Trophoblast cell (in vitro differentiated cells and primary cell): ENCODE results near the gene HADHA.

Experiments
- DNase-seq, 2 donors: peaks; one replicate each; pipeline ENCODE4 v3.0.0-alpha.2; 2016
- H2AFZ ChIP-seq: 2 replicates; pipeline ENCODE4 v1.6.1; 2013; ENCODE audit warnings: low read length, moderate library complexity, mild to moderate bottlenecking; ENCODE audit not compliant: insufficient read depth, poor library complexity
- H2AK5ac ChIP-seq: 2 replicates; pipeline ENCODE4 v1.6.1; 2013; ENCODE audit warnings: mild to moderate bottlenecking, low read length
- H2BK120ac ChIP-seq: 2 replicates; pipeline ENCODE4 v1.6.1; 2013; ENCODE audit warnings: low read length, mild to moderate bottlenecking, moderate library complexity; ENCODE audit not compliant: insufficient read depth, poor library complexity
- H2BK12ac ChIP-seq: 2 replicates; pipeline ENCODE4 v1.6.1; 2013; ENCODE audit warnings: mild to moderate bottlenecking, low read length, moderate library complexity
- H2BK5ac ChIP-seq: 2 replicates; pipeline ENCODE4 v1.6.1; 2013; ENCODE audit warnings: low read length, low read depth, moderate library complexity, mild to moderate bottlenecking; ENCODE audit not compliant: poor library complexity
- H3K14ac ChIP-seq: 2 replicates; pipeline ENCODE4 v1.6.1; 2013; ENCODE audit warnings: mild to moderate bottlenecking, low read length
- H3K18ac ChIP-seq: 2 replicates; pipeline ENCODE4 v1.6.1; 2013; ENCODE audit warnings: mild to moderate bottlenecking, low read length
- H3K23ac ChIP-seq: 2 replicates; pipeline ENCODE4 v1.6.1; 2013; ENCODE audit warnings: low read length
- H3K27ac ChIP-seq: 2 replicates; pipeline ENCODE4 v1.5.1; 2013; ENCODE audit warnings: low read depth, mild to moderate bottlenecking, inconsistent platforms, low read length, moderate library complexity
- H3K27me3 ChIP-seq: 2 replicates; pipeline ENCODE4 v1.6.1; 2013; ENCODE audit warnings: inconsistent platforms, mild to moderate bottlenecking, low read length, moderate library complexity; ENCODE audit not compliant: insufficient read depth
- H3K36me3 ChIP-seq, 2 experiments: 1 replicate in 1 of 2; 2 replicates in 1 of 2; pipeline ENCODE4 v1.6.1; 2013; ENCODE audit warnings: low read length in 2 of 2, mild to moderate bottlenecking in 2 of 2, moderate library complexity in 1 of 2; ENCODE audit not compliant: insufficient read depth in 2 of 2, control insufficient read depth in 1 of 2
- H3K4ac ChIP-seq: 2 replicates; pipeline ENCODE4 v1.6.1; 2013; ENCODE audit warnings: low read depth, mild to moderate bottlenecking, low read length, moderate library complexity
- H3K4me1 ChIP-seq, 2 experiments: 1 replicate in 1 of 2; 2 replicates in 1 of 2; pipeline ENCODE4 v1.6.1; 2013; ENCODE audit warnings: low read length in 2 of 2, mild to moderate bottlenecking in 2 of 2, moderate library complexity in 1 of 2; ENCODE audit not compliant: insufficient read depth in 2 of 2, control insufficient read depth in 1 of 2
- H3K4me2 ChIP-seq: 2 replicates; pipeline ENCODE4 v1.6.1; 2013; ENCODE audit warnings: inconsistent platforms, mild to moderate bottlenecking, low read length, moderate library complexity
- H3K4me3 ChIP-seq: 2 replicates; pipeline ENCODE4 v1.5.1; 2013; ENCODE audit warnings: mild to moderate bottlenecking, low read depth, low read length, inconsistent platforms
- H3K79me1 ChIP-seq: one replicate; pipeline ENCODE4 v1.6.1; 2013; ENCODE audit warnings: low read length
- H3K79me2 ChIP-seq: 2 replicates; pipeline ENCODE4 v1.6.1; 2013; ENCODE audit warnings: low read length, mild to moderate bottlenecking; ENCODE audit not compliant: control insufficient read depth, insufficient read depth, poor library complexity
- H3K9ac ChIP-seq: 2 replicates; pipeline ENCODE4 v1.6.1; 2013; ENCODE audit warnings: mild to moderate bottlenecking, low read length
- H3K9me3 ChIP-seq: 2 replicates; pipeline ENCODE4 v1.6.1; 2013; ENCODE audit warnings: low read depth, mild to moderate bottlenecking, control low read depth, inconsistent platforms, low read length; ENCODE audit not compliant: insufficient read depth
- H4K12ac ChIP-seq: 2 replicates; pipeline ENCODE4 v1.6.1; 2013; ENCODE audit warnings: low read depth, mild to moderate bottlenecking, low read length, moderate library complexity
- H4K8ac ChIP-seq: 2 replicates; pipeline ENCODE4 v1.6.1; 2013; ENCODE audit warnings: low read depth, mild to moderate bottlenecking, low read length, moderate library complexity
- H4K91ac ChIP-seq: one replicate; pipeline ENCODE4 v1.6.1; 2013; ENCODE audit warnings: low read depth, mild to moderate bottlenecking, low read length, moderate library complexity
- WGBS: extraction: QIAGEN DNeasy Blood & Tissue Kit; methylation state at CpG from one replicate; pipeline ENCODE4 v1.1.7; 2013; ENCODE audit warnings: missing lambda C conversion rate; ENCODE audit not compliant: insufficient read length, insufficient coverage; ENCODE audit errors: extremely low coverage; 5-methylcytosine and 5-hydroxymethylcytosine counted together

The HADHA gene

DNA sequence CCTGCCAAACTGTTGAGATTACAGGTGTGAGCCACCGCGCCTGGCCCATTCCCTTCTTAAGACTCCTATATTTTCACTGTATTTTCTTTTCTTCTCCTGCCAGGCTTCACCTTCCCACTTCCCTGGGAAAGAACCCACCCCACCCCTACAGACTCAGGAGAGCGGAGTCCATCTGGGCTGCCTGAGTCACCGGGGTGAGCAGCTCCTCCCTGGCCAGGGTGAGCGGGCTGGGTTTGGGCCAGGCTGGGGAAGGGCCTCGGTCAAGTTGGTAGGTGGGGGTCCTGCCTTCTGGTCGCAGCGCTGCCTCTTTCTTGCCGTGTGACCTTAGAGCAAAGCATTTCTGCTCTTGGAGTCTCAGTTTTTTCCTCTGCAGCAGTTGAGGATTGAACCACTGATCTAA, 73.6 kb downstream of the HADHA start:
- H3K27ac ChIP-seq, result no peak overlapping the region
- H3K4me2 ChIP-seq, result no peak overlapping the region
- no peak overlapping the region for H3K14ac ChIP-seq
- no peak overlapping the region for H3K23ac ChIP-seq
- no peaks in the 10 kb centered on the region for H3K36me3 ChIP-seq
- no peak overlapping the region for H3K9ac ChIP-seq
- no peak overlapping the region for H2BK120ac ChIP-seq
- no peaks in the 10 kb centered on the region for H3K4me1 ChIP-seq
- no peak overlapping the region for H4K91ac ChIP-seq
- DNase-seq, result no peak
- no peak overlapping the region for H2AFZ ChIP-seq
- no peak overlapping the region for H2BK12ac ChIP-seq
- H3K27me3 ChIP-seq, result peaks cover 19% of the 10 kb centered on the region
- H3K79me1 ChIP-seq, result peaks cover 1% of the 10 kb centered on the region
- H4K12ac ChIP-seq, result no peak overlapping the region
- H3K9me3 ChIP-seq, result no peaks in the 10 kb centered on the region
- H4K8ac ChIP-seq, result no peak overlapping the region
- no peaks in the 10 kb centered on the region for H3K79me2 ChIP-seq
- no peak overlapping the region for H3K4ac ChIP-seq
- no peak overlapping the region for H3K18ac ChIP-seq
- no CpG with 5 or more reads among the region's 9 CpGs for WGBS
- H3K4me3 ChIP-seq, result no peak overlapping the region
- no peak overlapping the region for H2AK5ac ChIP-seq
- H2BK5ac ChIP-seq, result no peak overlapping the region

DNA sequence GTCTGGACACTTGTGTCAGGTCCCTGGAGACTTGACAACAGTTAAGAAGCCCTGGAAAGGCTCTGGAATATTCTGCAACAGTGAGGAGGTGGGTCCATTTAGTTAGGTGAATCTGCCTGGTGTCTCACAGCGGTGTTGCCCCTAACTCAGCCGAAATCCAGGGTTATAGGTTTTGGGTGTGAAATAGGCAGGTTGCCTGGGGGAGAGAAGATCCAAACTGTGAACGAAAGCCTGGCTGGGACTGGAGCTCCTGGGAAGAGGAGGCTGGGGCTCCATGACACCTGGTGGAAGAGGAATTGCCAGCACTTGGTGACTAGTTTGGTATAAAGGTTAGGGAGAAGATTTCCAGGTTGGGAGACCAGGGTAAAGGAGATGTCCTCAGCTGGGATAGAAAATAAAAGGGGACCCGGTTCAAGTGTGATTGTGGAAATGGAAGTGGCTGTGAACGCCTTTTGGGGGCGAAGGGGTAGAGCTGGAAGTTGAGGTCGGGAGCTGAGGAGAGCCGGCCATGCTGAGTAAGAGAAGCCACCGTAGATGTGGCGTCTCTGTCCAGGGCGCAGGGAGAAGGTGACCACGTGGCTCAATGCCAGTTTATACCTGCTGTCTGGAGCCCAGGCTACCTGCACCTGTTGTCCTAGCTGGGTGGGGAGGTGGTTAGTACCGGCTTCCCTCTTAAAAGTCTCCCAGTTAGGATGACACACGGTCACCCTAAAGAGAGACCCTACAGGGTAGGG, 74.6 kb downstream of the HADHA start:
- H3K36me3 ChIP-seq, result no peaks in the 10 kb centered on the region
- H4K8ac ChIP-seq, result no peak overlapping the region
- no peak for DNase-seq
- H2BK5ac ChIP-seq, result no peak overlapping the region
- H3K23ac ChIP-seq, result no peak overlapping the region
- no peak overlapping the region for H3K14ac ChIP-seq
- no peak overlapping the region for H3K4me2 ChIP-seq
- no peak overlapping the region for H2AFZ ChIP-seq
- H2AK5ac ChIP-seq, result no peak overlapping the region
- no peaks in the 10 kb centered on the region for H3K4me1 ChIP-seq
- H4K91ac ChIP-seq, result no peak overlapping the region
- no peak overlapping the region for H3K4me3 ChIP-seq
- no peaks in the 10 kb centered on the region for H3K9me3 ChIP-seq
- H3K27ac ChIP-seq, result no peak overlapping the region
- no CpG with 5 or more reads among the region's 14 CpGs for WGBS
- H2BK120ac ChIP-seq, result no peak overlapping the region
- no peak overlapping the region for H3K18ac ChIP-seq
- H3K4ac ChIP-seq, result no peak overlapping the region
- H3K9ac ChIP-seq, result no peak overlapping the region
- H3K79me1 ChIP-seq, result peaks cover 1% of the 10 kb centered on the region
- no peak overlapping the region for H4K12ac ChIP-seq
- peaks cover 18% of the 10 kb centered on the region for H3K27me3 ChIP-seq
- no peaks in the 10 kb centered on the region for H3K79me2 ChIP-seq
- H2BK12ac ChIP-seq, result no peak overlapping the region

DNA sequence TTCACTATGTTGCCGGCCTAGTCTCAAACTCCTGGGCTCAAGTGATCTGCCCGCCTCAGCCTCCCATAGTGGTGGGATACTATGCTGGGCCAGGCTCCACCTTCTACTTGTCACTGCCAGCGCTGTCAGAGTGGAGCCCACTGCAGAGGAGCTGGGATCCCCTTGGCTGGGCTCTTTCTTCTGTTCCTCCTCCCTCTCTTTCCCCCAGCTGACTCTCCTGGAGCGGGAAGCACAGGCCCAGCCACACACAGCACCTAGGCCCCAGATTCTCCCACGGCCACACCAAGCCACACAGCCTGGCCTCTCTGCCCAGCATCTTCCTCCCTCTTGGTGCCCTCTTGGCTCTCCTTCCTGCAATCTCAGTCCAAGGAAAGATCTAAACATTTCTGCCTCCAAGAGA, 75.2 kb downstream of the HADHA start:
- Histone ChIP-seq H3K9ac (no peak overlapping the region), H3K4me3 (peak overlapping the region; percentile 20), H3K14ac (no peak overlapping the region), H3K36me3 (no peaks in the 10 kb centered on the region), H3K4ac (no peak overlapping the region), H3K9me3 (no peaks in the 10 kb centered on the region), H2BK120ac (no peak overlapping the region), H2BK12ac (no peak overlapping the region), H3K27ac (no peak overlapping the region), H3K4me2 (no peak overlapping the region), H3K79me2 (no peaks in the 10 kb centered on the region), H3K4me1 (no peaks in the 10 kb centered on the region), H2BK5ac (no peak overlapping the region), H4K91ac (no peak overlapping the region), H3K23ac (no peak overlapping the region), H3K27me3 (peaks cover 12% of the 10 kb centered on the region), H3K79me1 (peaks cover 1% of the 10 kb centered on the region), H4K12ac (no peak overlapping the region), H2AFZ (no peak overlapping the region), H4K8ac (no peak overlapping the region), H2AK5ac (no peak overlapping the region), H3K18ac (no peak overlapping the region)
- DNase-seq, result no peak
- no CpG with 5 or more reads among the region's 5 CpGs for WGBS

DNA sequence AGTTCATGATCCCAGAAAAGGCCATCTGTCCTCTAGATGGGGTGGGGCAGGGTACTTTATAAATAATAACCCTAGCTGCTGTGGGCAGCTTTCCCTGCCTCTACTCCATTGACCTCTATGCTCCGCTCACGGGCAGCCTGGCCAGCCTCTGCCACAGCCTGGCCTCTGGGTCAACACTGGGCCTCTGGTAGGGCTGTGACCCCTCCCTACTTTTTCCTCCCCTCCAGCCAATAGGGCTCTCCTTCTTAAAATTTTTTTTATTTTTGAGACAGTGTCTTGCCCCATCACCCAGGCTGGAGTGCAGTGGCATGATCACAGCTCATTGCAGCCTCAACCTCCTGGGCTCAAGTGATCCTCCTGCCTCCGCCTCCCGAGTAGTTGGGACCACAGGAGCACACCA, 75.6 kb downstream of the HADHA start:
- Histone ChIP-seq H3K4ac (no peak overlapping the region), H4K91ac (no peak overlapping the region)

More for the DNA sequence above, 75.6 kb downstream of the HADHA start:
- no peak overlapping the region for H3K27ac ChIP-seq
- H3K9me3 ChIP-seq, result no peaks in the 10 kb centered on the region
- no peak overlapping the region for H2AFZ ChIP-seq
- no peak overlapping the region for H2AK5ac ChIP-seq
- no peak overlapping the region for H3K23ac ChIP-seq
- H3K18ac ChIP-seq, result no peak overlapping the region
- H3K9ac ChIP-seq, result no peak overlapping the region
- peaks cover 1% of the 10 kb centered on the region for H3K79me1 ChIP-seq
- H4K12ac ChIP-seq, result no peak overlapping the region
- WGBS, result no CpG with 5 or more reads among the region's 4 CpGs
- H2BK120ac ChIP-seq, result no peak overlapping the region
- H4K8ac ChIP-seq, result no peak overlapping the region
- no peak overlapping the region for H3K14ac ChIP-seq
- H3K4me1 ChIP-seq, result no peaks in the 10 kb centered on the region
- no peak overlapping the region for H3K4me3 ChIP-seq
- H2BK5ac ChIP-seq, result no peak overlapping the region
- no peaks in the 10 kb centered on the region for H3K79me2 ChIP-seq
- H2BK12ac ChIP-seq, result no peak overlapping the region
- H3K4me2 ChIP-seq, result no peak overlapping the region
- peaks cover 8% of the 10 kb centered on the region for H3K27me3 ChIP-seq
- DNase-seq, result no peak
- H3K36me3 ChIP-seq, result no peaks in the 10 kb centered on the region
